HG02884 (cell line): ENCODE measurements around the gene GADD45G.

Experiments used
- ATAC-seq: cut with Tn5 transposase; IDR thresholded peaks from one replicate; pipeline ENCODE4 v1.9.1; 2021; ENCODE audit warnings: mild to moderate bottlenecking, moderate library complexity; ENCODE audit not compliant: unreplicated experiment

GADD45G gene

DNA sequence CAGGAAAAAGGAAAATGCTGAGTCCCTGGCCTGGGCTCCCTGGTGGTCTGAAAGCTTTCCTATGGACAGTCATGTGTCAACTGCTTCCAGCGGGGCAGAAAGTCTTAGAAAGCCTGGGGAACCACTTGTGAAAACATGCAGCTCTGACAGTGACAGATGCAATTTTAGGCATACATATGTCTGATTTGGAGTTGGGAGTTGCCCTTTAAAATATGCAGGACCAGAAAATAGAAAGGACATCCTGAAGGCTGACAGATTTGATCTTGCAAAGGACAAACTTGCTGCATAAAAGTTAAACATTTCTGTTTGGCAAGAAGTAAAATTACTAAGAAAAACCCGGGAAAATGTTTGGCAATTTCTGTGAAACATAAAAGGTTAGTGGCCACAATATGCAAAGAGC lies 23.8 kb downstream of the GADD45G start:
- no peak for ATAC-seq

GRCh38 chr9:89629081-89629976 lies 24.5 kb downstream of the GADD45G start:
- ATAC-seq, result no peak

DNA sequence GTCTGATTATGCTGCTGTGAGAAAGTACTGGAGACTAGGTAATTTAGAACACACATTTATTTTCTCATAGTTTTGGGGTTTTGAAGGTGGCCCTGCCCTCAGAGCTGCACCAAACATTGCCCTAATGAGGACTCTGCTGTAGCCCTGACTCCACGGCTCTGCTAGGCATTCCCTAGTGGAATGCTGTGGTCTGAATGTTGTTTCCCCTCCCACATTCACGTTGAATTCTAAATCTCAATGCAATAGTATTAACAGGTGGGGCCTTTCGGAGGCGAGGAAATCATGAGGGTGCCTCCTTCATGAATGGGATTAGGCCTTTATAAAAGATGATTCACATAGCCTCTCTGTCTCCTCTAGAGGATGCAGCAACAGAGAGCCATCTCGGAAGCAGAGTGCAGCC lies 25.7 kb downstream of the GADD45G start:
- ATAC-seq, result no peak

GRCh38 chr9:89631384-89631783 lies 26.6 kb downstream of the GADD45G start:
- no peak for ATAC-seq

GRCh38 chr9:89632192-89632733 lies 27.5 kb downstream of the GADD45G start:
- ATAC-seq, result no peak

DNA sequence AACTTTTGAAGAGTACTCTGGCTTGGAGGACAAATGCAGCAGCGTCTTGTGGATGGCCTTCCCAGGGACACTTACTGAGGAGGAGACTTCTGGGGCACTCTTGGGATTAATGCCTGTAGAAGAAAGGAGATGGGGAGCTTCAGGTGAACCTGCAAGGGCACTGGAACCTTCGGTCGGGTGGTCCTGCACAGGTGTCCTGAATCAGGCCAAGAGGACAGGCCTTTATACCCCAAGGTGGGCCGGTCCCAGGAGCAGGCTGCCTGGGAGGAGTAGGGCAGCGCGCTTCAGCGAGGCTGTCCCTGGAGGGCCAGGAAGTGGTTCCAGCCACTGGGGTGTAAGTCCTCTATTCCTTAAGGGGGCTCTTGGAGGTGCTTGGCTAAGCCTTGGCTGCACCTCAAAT lies 27.9 kb downstream of the GADD45G start:
- no peak for ATAC-seq

- no peak for ATAC-seq
These were observed 28.6 kb downstream of the GADD45G start for GRCh38 chr9:89633404-89633803.

GRCh38 chr9:89633920-89634319 lies 29.1 kb downstream of the GADD45G start:
- no peak for ATAC-seq

GRCh38 chr9:89634995-89635742 lies 30.4 kb downstream of the GADD45G start:
- no peak for ATAC-seq

GRCh38 chr9:89635816-89636215 lies 31.0 kb downstream of the GADD45G start:
- ATAC-seq, result no peak

- no peak for ATAC-seq
These were observed 33.0 kb downstream of the GADD45G start for GRCh38 chr9:89637787-89638186.

GRCh38 chr9:89638359-89638758 lies 33.5 kb downstream of the GADD45G start:
- ATAC-seq, result no peak

GRCh38 chr9:89638893-89639292 lies 34.1 kb downstream of the GADD45G start:
- ATAC-seq, result no peak

DNA sequence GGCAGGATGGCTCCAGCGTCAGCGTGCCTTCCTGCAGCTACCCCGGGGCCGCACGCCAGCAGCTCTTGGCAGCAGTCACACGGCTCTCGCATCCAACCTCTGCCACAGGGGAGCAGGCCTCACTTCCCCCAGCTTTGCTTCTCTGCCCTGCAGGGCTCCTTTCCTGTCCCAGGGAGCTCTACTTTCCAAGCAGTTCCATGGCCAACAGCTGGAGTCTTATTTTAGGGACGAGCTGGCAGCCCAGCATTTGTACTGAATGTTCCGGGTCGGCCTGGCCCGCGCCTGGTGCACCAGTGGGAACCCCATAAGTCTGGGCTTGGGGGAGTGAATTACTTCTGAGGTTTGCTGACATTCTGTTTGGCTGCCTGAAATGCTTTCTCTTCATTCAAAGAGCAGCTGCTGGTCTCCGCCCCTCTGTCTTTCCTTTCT lies 34.6 kb downstream of the GADD45G start:
- no peak for ATAC-seq

DNA sequence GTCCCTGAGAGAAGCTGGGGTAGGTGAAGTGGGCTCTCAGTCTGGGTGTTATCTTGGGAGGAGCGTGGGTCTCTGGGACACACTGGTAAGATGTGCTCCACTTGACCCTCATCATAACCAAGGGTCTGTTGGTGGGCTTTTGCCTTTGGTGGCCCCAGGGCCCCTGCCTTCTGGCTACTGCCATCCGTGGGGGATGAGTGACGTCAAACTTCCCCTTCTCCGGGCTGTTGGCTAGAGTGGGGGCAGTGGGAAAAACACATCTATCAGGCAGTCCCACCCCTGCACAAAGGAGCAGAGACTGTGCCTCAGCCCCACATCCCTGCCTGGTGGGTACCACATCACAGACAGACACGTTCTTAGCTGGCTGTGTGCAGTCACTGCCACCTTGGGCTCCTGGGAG lies 35.1 kb downstream of the GADD45G start:
- ATAC-seq, result no peak

- ATAC-seq, result no peak
These were observed 35.5 kb downstream of the GADD45G start for GRCh38 chr9:89640361-89640760.

DNA sequence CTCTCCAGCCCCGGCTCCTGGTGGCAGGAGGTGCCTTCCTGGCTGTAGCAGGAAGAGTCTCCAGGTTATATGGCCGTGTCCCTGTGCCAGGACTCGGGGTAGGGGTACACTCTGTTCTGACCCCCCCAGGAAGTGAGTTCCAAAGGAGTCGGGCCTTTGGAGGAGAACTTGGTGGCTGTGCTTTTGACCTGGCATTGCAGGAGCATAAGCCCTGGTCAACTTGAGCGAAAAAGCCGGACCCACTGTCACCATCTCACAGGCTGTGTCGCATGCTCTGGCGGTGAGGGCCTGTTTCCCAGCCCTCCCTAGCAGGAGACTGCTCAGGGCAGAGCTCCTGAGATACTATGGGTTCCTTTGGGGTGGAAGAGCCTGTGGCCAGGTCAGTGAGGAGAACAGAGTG lies 36.0 kb downstream of the GADD45G start:
- no peak for ATAC-seq

DNA sequence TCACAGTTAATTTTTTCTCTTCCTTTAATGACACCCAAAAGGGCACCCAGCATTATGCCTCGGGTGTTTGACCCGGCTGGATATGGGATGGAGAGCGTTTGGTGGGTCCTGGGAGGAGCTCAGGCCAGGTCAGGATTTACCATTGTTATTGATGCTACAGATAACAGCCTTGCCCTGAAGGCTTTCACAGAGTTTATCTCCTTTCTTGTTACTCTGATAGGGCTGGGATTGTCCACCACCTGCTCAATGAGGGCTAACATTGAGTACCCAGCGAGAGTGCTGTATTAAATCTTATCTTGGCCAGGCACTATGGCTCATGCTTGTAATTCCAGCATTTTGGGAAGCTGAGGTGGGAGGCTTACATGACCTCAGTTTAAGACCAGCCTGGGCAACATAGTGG lies 37.2 kb downstream of the GADD45G start:
- ATAC-seq, result no peak

DNA sequence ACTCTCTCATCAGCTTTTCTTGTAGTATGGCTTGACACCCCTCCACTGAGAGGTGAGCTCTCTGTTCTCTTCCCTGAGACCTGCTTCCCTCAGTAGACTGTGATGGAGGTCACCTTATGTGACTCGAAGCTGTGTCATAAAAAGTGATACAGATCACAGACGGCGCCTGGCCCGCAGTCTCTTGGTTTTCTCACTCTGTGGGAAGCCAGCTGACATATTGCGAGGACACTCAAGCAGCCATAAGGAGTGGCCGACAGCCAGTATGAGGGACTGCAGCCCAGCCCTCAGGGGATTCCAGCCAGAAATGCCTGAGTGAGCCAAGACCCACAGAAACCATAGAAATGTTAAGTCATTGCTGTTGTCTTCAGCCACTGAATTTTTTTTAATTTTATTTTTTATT lies 38.0 kb downstream of the GADD45G start:
- ATAC-seq, result no peak

- ATAC-seq, result no peak
These were observed 41.6 kb downstream of the GADD45G start for GRCh38 chr9:89646189-89646939.
